ENCODE data around the gene CPS1. TPM values are rescaled to one million over a fixed set of nuclear protein-coding genes. Genes with fewer than 3 reads are reported as not detected.
A peak's percentile ranks its signal among the peaks of the same experiment; 100 is the strongest.

CPS1 gene
- total and polyA plus RNA-seq, 2 of the 4 experiments (the other 2 are of a cell fraction): 5.4 to 20.1 TPM

GRCh38 chr2:210567279-210567678 lies 10.9 kb downstream of the CPS1 start:
- Histone ChIP-seq H3K23ac (ENCODE audit: low read depth, low read length) (no peak overlapping the region), H4K5ac (ENCODE audit: low read depth, low read length) (no peak overlapping the region), H3K9ac (ENCODE audit: low read depth, low read length) (no peak overlapping the region), H3K4me3 (ENCODE audit: insufficient read depth, low read depth, low read length) (no peak overlapping the region), H2BK120ac (ENCODE audit: low read depth, low read length) (no peak overlapping the region), H3K27me3 (ENCODE audit: control insufficient read depth, insufficient read depth, low read length) (no peaks in the 10 kb centered on the region), H3K14ac (replicated peaks; ENCODE audit: low read depth, low read length) (no peak overlapping the region), H4K20me1 (ENCODE audit: insufficient read depth, low read length) (no peaks in the 10 kb centered on the region), H3K79me1 (ENCODE audit: low read depth in 1 of 2, low read length in 2 of 2) (no peaks in the 10 kb centered on the region), H4K91ac (ENCODE audit: insufficient read depth, low read depth, low read length) (no peak overlapping the region), H3K18ac (ENCODE audit: low read depth, low read length) (no peak overlapping the region), H2AK5ac (ENCODE audit: low read depth, low read length) (no peak overlapping the region), H3K56ac (ENCODE audit: extremely low read depth, insufficient read depth, low read length) (no peak overlapping the region), H3K27ac (ENCODE audit: insufficient read depth, low read length) (no peak overlapping the region), H3K9me3 (ENCODE audit: control insufficient read depth, insufficient read depth, low read length) (no peaks in the 10 kb centered on the region), H3K4ac (ENCODE audit: low read depth, low read length) (no peak overlapping the region), H2BK20ac (ENCODE audit: low read depth, low read length) (no peak overlapping the region), H3K36me3 (ENCODE audit: control insufficient read depth, insufficient read depth, low read length) (no peaks in the 10 kb centered on the region), H2BK5ac (ENCODE audit: low read depth, low read length, poor library complexity, severe bottlenecking) (no peak overlapping the region), H3K9me1 (ENCODE audit: insufficient read depth, low read length) (no peaks in the 10 kb centered on the region), H3K4me2 (ENCODE audit: low read depth, low read length) (no peak overlapping the region), H3K4me1 (ENCODE audit: control insufficient read depth, insufficient read depth, low read length) (no peaks in the 10 kb centered on the region), H2BK15ac (ENCODE audit: low read depth, low read length) (no peak overlapping the region), H4K8ac (ENCODE audit: low read depth in 2 of 2, low read length in 2 of 2) (no peak overlapping the region), H2AFZ (replicated peaks; ENCODE audit: low read length, poor library complexity) (no peak overlapping the region), H2AK9ac (replicated peaks; ENCODE audit: low read depth, low read length, poor library complexity) (no peak overlapping the region)
- intact Hi-C loops (cut with micrococcal nuclease): no loop called here
- ATAC-seq (ENCODE audit: low read depth) (no peak), DNase-seq (no peak)
- TF ChIP-seq NFE2L2 (IDR thresholded peaks at IDR 0.05; ENCODE audit: low read depth, low read length): no peak
- TF ChIP-seq ELK1 (IDR thresholded peaks at IDR 0.05; ENCODE audit: borderline replicate concordance, low read depth, low read length): no peak
- peak; percentile 93 for TF ChIP-seq MAFK (IDR thresholded peaks at IDR 0.05; ENCODE audit: low read depth, low read length)
- in situ Hi-C loops (cut with MboI; ENCODE audit: low sequenced_read_pairs): no loop called here
- dilution Hi-C loops (cut with HindIII; ENCODE audit: low sequenced_read_pairs, unreplicated experiment): no loop called here
- ChIA-PET POLR2A (ENCODE audit: unreplicated experiment) (no interaction called here), CTCF (no interaction called here)
- no TSS peak for BruUV-seq (replicated peaks)

All from IMR-90 (cell line).